Measurements from ENCODE around the gene ARSB.

The ARSB gene

GRCh38 chr5:78747055-78747454 is 238.1 kb downstream of the ARSB start:
- no peaks in the 10 kb centered on the region for H3K79me2 ChIP-seq (ENCODE audit: control insufficient read depth, low read length)
- H3K4me3 ChIP-seq (ENCODE audit: low read length) = no peak overlapping the region
- no peaks in the 10 kb centered on the region for H3K9me2 ChIP-seq (replicated peaks; ENCODE audit: control insufficient read depth, low read length)
- no peaks in the 10 kb centered on the region for H3K4me1 ChIP-seq (ENCODE audit: control insufficient read depth, low read length)
- no peak overlapping the region for H3K4me2 ChIP-seq (ENCODE audit: low read length)
- TF ChIP-seq CTCF (IDR thresholded peaks at IDR 0.05; ENCODE audit: low read depth, low read length, poor library complexity, severe bottlenecking) = no peak
- no peak for TF ChIP-seq EZH2phosphoT487 (IDR thresholded peaks at IDR 0.05; ENCODE audit: borderline replicate concordance, low read length)
- no peaks in the 10 kb centered on the region for H3K9me3 ChIP-seq (ENCODE audit: control insufficient read depth, insufficient read depth, low read length)
- no peaks in the 10 kb centered on the region for H4K20me1 ChIP-seq (ENCODE audit: control insufficient read depth, insufficient read depth, low read depth, low read length)
- no peaks in the 10 kb centered on the region for H3K27me3 ChIP-seq (ENCODE audit: control insufficient read depth, low read length)
- H3K27ac ChIP-seq (ENCODE audit: low read depth, low read length) = no peak overlapping the region
- no peaks in the 10 kb centered on the region for H3K36me3 ChIP-seq (ENCODE audit: control insufficient read depth, low read length)
- H3F3A ChIP-seq (ENCODE audit: control insufficient read depth, insufficient read depth) = no peaks in the 10 kb centered on the region

GRCh38 chr5:78746021-78746770 is 238.9 kb downstream of the ARSB start:
- H3K27ac ChIP-seq (ENCODE audit: low read depth, low read length) = no peak overlapping the region
- no peak for TF ChIP-seq CTCF (IDR thresholded peaks at IDR 0.05; ENCODE audit: low read depth, low read length, poor library complexity, severe bottlenecking)
- no peak for TF ChIP-seq EZH2phosphoT487 (IDR thresholded peaks at IDR 0.05; ENCODE audit: borderline replicate concordance, low read length)
- H3K79me2 ChIP-seq (ENCODE audit: control insufficient read depth, low read length) = no peaks in the 10 kb centered on the region
- H3K36me3 ChIP-seq (ENCODE audit: control insufficient read depth, low read length) = no peaks in the 10 kb centered on the region
- no peak overlapping the region for H3K4me3 ChIP-seq (ENCODE audit: low read length)
- H4K20me1 ChIP-seq (ENCODE audit: control insufficient read depth, insufficient read depth, low read depth, low read length) = no peaks in the 10 kb centered on the region
- H3K27me3 ChIP-seq (ENCODE audit: control insufficient read depth, low read length) = no peaks in the 10 kb centered on the region
- no peaks in the 10 kb centered on the region for H3K9me2 ChIP-seq (replicated peaks; ENCODE audit: control insufficient read depth, low read length)
- no peaks in the 10 kb centered on the region for H3F3A ChIP-seq (ENCODE audit: control insufficient read depth, insufficient read depth)
- H3K4me1 ChIP-seq (ENCODE audit: control insufficient read depth, low read length) = no peaks in the 10 kb centered on the region
- H3K4me2 ChIP-seq (ENCODE audit: low read length) = no peak overlapping the region
- no peaks in the 10 kb centered on the region for H3K9me3 ChIP-seq (ENCODE audit: control insufficient read depth, insufficient read depth, low read length)

GRCh38 chr5:78744951-78745534 is 240.1 kb downstream of the ARSB start:
- H3K36me3 ChIP-seq (ENCODE audit: control insufficient read depth, low read length) = no peaks in the 10 kb centered on the region
- H3K4me1 ChIP-seq (ENCODE audit: control insufficient read depth, low read length) = no peaks in the 10 kb centered on the region
- TF ChIP-seq CTCF (IDR thresholded peaks at IDR 0.05; ENCODE audit: low read depth, low read length, poor library complexity, severe bottlenecking) (no peak), EZH2phosphoT487 (IDR thresholded peaks at IDR 0.05; ENCODE audit: borderline replicate concordance, low read length) (no peak)
- H3K27ac ChIP-seq (ENCODE audit: low read depth, low read length) = no peak overlapping the region
- H3K9me3 ChIP-seq (ENCODE audit: control insufficient read depth, insufficient read depth, low read length) = no peaks in the 10 kb centered on the region
- H3F3A ChIP-seq (ENCODE audit: control insufficient read depth, insufficient read depth) = no peaks in the 10 kb centered on the region
- H3K79me2 ChIP-seq (ENCODE audit: control insufficient read depth, low read length) = no peaks in the 10 kb centered on the region
- no peaks in the 10 kb centered on the region for H3K27me3 ChIP-seq (ENCODE audit: control insufficient read depth, low read length)
- H3K9me2 ChIP-seq (replicated peaks; ENCODE audit: control insufficient read depth, low read length) = no peaks in the 10 kb centered on the region
- H3K4me2 ChIP-seq (ENCODE audit: low read length) = no peak overlapping the region
- no peak overlapping the region for H3K4me3 ChIP-seq (ENCODE audit: low read length)
- H4K20me1 ChIP-seq (ENCODE audit: control insufficient read depth, insufficient read depth, low read depth, low read length) = no peaks in the 10 kb centered on the region
